IMR-90 (cell line): ENCODE results near the gene STIM1.

ENCODE experiments used
- BHLHE40 ChIP-seq: fragments of 150-350 bp; IDR thresholded peaks from 2 replicates; pipeline ENCODE4 v1.6.1; 2016; ENCODE audit warnings: mild to moderate bottlenecking, low read depth, low read length
- CEBPB ChIP-seq: IDR thresholded peaks from 2 replicates; pipeline ENCODE4 v1.6.1; 2012; ENCODE audit warnings: low read depth, low read length, improper control_type of control experiment
- MAFK ChIP-seq: IDR thresholded peaks from 2 replicates; pipeline ENCODE4 v1.6.1; 2012; ENCODE audit warnings: low read depth, low read length, improper control_type of control experiment
- MXI1 ChIP-seq: IDR thresholded peaks from 2 replicates; pipeline ENCODE4 v1.6.1; 2012; ENCODE audit warnings: low read depth, mild to moderate bottlenecking, low read length, moderate library complexity, borderline replicate concordance
- NFE2L2 ChIP-seq: fragments of 150-350 bp; IDR thresholded peaks from 2 replicates; pipeline ENCODE4 v1.6.1; 2016; ENCODE audit warnings: low read depth, mild to moderate bottlenecking, low read length
- POLR2A ChIP-seq: IDR thresholded peaks from 2 replicates; pipeline ENCODE4 v1.6.1; 2012; ENCODE audit warnings: mild to moderate bottlenecking, low read depth, low read length
- RAD21 ChIP-seq: IDR thresholded peaks from 2 replicates; pipeline ENCODE4 v1.6.1; 2012; ENCODE audit warnings: low read length, improper control_type of control experiment
- RCOR1 ChIP-seq: IDR thresholded peaks from 2 replicates; pipeline ENCODE4 v1.6.1; 2012; ENCODE audit warnings: mild to moderate bottlenecking, low read length, improper control_type of control experiment; ENCODE audit not compliant: insufficient replicate concordance
- RFX5 ChIP-seq: IDR thresholded peaks from 2 replicates; pipeline ENCODE4 v1.8.0; 2012; ENCODE audit warnings: low read depth, mild to moderate bottlenecking, low read length, moderate library complexity
- TF ChIP-seq, protein P1 (sequence below): fragments of 150-350 bp; IDR thresholded peaks from 2 replicates; pipeline ENCODE4 v1.6.1; 2017; ENCODE audit warnings: mild to moderate bottlenecking, antibody characterized with exemption, low read length, low read depth
- TF ChIP-seq, protein P2 (sequence below): conservative IDR thresholded peaks from 2 replicates; pipeline ENCODE4 v1.5.1; 2012; ENCODE audit warnings: mild to moderate bottlenecking, low read depth, low read length, improper control_type of control experiment

DNA sequence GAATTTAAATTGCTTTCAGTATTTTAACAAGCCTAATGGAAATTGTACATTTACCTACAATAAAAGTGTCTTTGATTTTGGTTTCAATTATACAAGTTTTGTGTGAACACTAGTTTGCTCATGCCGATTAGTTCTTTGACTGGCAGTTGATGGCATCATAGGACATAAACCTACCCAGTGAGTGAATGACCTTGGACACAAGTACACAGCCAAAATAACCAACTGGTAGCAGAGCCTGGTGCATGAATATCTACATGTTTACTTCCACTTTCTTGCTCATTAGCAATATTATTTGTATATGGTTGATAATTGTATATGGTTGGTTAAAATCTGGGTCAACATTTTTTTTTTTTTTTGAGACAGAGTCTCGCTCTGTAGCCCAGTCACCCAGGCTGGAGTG is 37.8 kb downstream of the STIM1 start:
- no peak for TF ChIP-seq RFX5
- TF ChIP-seq, protein P1, sequence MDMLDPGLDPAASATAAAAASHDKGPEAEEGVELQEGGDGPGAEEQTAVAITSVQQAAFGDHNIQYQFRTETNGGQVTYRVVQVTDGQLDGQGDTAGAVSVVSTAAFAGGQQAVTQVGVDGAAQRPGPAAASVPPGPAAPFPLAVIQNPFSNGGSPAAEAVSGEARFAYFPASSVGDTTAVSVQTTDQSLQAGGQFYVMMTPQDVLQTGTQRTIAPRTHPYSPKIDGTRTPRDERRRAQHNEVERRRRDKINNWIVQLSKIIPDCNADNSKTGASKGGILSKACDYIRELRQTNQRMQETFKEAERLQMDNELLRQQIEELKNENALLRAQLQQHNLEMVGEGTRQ, result no peak
- TF ChIP-seq, protein P2, sequence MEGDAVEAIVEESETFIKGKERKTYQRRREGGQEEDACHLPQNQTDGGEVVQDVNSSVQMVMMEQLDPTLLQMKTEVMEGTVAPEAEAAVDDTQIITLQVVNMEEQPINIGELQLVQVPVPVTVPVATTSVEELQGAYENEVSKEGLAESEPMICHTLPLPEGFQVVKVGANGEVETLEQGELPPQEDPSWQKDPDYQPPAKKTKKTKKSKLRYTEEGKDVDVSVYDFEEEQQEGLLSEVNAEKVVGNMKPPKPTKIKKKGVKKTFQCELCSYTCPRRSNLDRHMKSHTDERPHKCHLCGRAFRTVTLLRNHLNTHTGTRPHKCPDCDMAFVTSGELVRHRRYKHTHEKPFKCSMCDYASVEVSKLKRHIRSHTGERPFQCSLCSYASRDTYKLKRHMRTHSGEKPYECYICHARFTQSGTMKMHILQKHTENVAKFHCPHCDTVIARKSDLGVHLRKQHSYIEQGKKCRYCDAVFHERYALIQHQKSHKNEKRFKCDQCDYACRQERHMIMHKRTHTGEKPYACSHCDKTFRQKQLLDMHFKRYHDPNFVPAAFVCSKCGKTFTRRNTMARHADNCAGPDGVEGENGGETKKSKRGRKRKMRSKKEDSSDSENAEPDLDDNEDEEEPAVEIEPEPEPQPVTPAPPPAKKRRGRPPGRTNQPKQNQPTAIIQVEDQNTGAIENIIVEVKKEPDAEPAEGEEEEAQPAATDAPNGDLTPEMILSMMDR, result no peak
- no peak for TF ChIP-seq RAD21
- no peak for TF ChIP-seq POLR2A
- no peak for TF ChIP-seq CEBPB
- no peak for TF ChIP-seq BHLHE40
- no peak for TF ChIP-seq MXI1
- TF ChIP-seq RCOR1, result no peak
- no peak for TF ChIP-seq NFE2L2
- TF ChIP-seq MAFK, result no peak
